LHCN-M2 (cell line): ENCODE data around the gene ASCC2. TPM values are rescaled to one million over a fixed set of nuclear protein-coding genes. Genes with fewer than 3 reads are reported as not detected.

Source experiments
- DNase-seq: peaks from one replicate; pipeline ENCODE4 v3.0.0-alpha.2; 2012; ENCODE audit warnings: low read depth
- total RNA-seq: library from RNA; depleted of rRNA; stranded (reverse); fragments of >200 nt; gene quantifications from 2 replicates; pipeline ENCODE4 v1.2.3, GENCODE V29; 2014

ASCC2 gene
- total RNA-seq, 1 experiment from 2014 or later = 36.9 TPM

DNA sequence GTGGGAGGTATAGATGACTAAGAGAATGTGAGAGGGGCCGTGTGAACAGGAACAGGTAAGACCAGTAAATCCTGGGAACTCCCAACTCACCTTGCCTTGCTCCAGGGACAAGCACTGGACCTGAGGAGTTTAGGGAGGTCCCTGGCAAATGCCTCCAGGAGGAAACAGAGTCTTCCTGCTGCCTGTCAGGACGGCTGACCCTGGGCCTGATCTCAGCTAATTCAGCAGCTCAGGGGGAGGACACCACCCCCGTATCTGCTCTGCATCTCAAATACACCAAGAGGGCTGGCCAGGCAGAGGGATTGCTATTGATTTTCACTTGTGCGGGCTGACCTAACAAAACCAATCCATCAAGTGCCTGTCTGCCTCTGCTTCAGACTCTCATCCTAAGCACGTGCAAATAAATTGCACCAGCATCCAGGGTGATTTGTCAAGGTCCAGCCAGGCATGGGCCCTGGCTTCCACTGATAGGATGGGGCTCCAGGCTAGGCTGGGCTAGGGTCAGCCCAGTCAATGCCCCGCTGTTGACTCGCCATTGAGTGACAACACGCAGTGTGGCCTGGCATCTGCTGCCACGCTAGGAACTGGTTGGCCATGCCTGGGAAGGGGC, 50.6 kb downstream of the ASCC2 start:
- DNase-seq = no peak

DNA sequence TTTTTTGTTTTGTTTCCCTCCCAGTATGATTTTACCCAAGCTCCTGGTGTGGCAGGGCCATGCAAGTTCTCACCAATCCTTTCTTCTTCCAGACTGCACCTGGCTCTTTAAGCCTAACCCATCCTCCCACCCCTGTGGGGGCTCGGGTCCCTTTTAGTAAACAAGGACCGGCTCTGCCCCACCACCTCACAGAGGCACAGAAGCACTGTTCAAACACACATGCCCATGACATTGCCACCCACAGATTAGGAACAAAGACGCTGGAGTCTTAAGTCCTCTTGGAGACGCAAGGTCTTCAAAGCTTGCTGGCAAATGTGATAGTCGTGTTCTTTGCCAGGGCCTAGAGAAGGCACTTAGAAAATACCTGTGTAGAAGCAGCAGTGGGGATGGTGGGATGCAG, 52.0 kb downstream of the ASCC2 start:
- DNase-seq = no peak

DNA sequence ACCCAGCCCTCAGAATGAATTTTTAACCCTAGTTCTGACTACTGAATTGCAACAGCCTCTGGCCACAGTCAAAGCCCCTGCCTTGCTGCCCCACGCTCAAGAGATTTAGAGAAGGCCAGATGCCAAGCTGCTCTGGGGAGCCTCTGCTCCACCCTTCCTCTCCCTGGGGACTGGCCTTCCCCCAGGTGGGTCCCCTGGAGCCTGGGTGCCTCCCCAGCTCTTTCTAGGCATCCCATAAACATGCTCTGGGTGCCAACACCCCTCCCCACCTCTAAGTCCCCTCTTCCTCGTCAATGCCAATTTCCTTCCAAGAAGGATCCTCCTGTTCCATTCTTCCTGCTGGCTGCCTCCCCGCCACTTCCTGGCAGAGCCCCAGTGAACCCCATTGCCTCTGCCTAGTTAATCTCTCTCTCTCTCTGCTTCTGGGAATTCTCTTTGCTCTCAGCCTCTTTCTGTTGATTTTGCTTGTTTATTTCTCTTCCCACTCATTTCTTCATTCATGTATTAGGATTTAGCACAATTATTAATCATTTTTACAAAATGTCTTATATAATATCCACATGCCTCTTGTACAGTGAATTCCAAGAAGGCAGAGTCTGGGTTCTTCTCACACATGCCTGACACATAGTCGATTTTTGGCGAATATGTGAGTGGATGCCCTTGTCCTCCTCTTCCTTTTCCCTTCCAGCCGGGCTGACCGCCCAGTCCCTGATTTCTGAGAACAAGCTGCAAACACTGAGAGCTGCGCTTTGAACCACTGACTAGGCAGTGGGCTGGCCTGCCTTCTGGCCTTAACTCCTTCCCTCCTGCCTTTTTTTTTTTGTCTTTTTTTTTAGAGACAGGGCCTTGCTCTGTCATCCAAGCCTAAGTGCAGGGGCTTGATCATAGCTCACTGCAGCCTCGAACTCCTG, 53.4 kb downstream of the ASCC2 start:
- DNase-seq = no peak

DNA sequence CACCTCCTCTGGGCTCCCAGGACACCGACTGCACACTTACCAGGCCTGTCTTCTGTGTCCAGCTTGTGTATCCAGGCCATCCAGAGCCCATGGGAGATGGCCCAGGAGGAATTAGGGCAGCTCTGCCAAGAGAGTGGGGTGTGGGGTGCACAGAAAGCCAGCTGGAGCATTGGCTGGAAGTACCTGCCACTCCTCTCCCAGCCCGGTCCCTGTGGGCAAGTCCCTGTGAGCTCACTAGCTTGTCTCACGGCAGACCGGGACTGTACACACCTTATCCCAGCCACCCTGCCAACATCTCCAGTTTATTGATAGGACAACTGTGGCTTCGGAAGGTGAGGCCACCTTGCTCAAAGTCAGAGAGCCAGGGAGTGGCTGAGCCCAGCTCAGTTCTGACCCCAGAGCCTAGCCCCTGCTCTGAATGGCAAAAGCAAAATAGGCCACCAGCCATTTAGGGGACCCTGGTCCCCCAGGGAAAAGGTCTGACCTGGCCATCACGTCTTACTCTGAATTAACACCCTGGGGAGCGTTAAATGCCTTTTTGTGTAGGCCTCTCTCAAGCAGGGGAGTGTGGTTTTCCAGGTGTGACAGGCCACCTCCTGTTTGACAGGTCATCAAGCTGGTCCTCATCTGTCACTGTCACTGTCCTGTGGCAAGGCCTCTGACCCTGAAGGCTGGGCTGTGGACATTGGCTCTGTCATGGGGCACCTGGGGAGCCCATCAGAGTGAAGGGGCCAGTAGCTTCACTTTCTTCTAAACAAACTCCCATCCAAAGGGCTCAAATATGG, 55.8 kb downstream of the ASCC2 start:
- DNase-seq = peak; percentile 54

DNA sequence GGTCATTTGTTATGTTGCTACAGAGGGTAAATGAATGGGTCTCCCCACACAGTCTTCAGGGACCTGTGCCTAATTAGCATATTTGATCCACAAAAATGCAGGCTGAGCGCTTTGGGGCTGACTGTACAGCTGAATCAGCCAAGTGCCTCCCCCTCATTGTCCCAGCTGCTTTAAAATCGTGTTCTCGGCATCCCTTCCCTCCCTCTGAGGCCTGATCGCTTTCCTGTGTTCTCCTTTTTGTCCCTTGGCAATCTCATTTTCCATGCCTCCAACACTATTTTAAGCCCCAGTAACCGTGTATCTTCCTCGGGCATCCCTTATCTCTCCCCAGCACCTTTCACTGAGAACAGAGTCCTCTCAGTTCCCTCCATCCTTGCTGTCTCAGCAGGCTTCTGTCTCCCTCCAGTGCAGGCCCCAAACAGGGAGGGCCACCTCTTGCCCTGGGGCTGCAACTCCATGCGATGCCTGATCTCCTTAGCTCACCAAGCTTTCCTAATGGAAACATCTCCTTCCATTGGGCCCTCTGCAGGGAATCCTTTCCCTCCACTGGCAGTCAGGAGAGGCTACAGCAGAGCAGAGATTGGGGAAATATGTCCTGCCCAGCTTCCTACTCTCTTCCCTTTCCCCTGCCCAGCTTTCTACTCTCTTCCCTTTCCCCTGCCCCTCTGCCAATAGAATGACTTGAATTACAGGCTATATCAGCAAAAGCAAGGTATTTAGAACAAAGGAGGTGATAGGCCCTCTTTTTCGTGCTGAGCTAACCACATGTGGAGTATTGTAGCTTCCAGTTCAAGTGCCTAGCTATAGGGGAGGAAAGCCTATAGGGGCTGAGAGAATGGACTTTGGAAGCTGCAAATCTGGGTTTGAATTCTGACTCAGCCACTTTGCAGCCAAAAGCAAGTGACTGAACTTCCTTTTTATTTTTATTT, 57.1 kb downstream of the ASCC2 start:
- peak; percentile 97 for DNase-seq

DNA sequence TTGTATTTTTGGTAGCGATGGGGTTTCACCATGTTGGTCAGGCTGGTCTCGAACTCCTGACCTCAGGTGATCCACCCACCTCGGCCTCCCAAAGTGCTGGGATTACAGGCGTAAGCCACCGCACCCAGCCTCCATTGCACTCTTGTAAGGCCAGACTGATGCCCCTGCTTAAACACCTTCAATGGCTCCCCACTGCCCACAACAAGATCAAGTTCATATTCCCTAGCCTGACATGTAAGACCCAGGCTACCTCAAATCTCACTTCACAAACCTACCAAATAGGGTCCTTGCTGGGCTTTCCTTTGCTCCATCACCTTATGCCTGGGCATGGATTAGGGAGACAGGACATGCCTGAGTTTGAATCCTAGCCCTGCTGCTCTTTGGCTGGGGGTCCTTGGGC, 57.9 kb downstream of the ASCC2 start:
- no peak for DNase-seq

DNA sequence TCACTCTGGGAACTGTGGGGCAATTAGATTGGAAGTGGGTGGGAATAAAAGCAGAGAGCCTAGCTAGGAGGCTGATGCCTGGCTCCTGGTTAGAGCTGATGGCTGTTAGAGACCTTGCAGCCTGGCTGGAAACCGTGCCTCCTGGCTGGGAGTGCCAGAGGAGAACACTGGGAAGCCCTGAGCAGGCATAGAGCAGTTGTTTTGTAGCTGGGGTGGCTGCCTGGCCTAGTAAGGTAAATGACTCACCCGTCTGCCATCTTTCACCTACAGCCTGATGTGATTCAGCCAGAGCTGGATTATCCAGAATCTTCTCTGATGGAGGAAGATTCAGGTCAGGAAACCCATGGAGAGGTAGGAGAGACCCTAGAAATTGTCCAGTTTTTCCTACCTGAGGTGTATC, 64.8 kb downstream of the ASCC2 start:
- peak; percentile 56 for DNase-seq

DNA sequence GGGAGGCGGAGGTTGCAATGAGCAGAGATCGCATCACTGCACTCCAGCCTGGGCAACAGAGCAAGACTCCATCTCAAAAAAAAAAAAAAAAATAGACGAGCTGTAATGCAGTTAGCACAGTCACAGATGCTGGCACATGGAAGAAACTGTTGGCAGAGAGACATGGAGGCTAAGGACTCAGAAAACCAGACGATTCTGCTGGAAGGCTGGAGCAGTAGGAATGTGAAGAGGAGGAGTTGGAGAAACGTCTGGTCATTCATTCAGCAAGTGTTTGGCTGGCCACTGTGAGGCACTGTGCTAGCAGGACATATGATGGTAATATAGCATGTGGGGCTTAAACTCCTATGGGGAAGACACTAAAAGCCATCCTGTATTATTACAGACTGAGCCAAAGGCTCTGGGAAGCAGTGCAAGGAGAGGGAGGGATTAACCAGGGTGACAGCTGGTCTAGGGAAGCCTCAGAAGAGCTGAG, 65.9 kb downstream of the ASCC2 start:
- DNase-seq = peak; percentile 70

DNA sequence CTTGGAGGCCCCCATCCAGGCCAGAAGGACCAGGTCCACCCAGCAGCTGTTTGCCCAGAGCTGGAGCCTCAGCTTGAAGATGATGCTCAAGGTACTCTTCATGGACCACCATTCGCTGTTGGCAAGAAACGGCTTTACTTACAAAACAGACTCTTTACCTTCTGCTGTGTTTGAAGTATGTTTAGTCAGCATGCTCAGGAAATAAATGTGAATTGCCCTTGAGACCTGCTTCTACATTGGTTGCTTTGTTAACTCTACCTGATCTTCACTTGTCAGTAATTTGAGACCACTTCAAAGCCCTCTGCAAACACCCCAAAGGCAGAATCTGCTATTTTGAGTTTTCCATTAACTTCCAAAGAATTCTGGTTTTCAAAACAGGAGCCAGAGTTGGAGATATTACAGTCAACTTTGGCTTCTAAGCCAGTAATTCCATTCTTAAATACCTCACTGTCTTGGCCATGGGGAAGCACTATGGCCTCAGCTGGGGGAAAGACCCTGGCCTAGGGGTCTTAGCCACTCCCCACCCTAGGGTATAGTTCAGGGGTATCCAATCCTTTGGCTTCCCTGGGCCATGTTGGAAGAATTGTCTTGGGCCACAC, 68.3 kb downstream of the ASCC2 start:
- no peak for DNase-seq

DNA sequence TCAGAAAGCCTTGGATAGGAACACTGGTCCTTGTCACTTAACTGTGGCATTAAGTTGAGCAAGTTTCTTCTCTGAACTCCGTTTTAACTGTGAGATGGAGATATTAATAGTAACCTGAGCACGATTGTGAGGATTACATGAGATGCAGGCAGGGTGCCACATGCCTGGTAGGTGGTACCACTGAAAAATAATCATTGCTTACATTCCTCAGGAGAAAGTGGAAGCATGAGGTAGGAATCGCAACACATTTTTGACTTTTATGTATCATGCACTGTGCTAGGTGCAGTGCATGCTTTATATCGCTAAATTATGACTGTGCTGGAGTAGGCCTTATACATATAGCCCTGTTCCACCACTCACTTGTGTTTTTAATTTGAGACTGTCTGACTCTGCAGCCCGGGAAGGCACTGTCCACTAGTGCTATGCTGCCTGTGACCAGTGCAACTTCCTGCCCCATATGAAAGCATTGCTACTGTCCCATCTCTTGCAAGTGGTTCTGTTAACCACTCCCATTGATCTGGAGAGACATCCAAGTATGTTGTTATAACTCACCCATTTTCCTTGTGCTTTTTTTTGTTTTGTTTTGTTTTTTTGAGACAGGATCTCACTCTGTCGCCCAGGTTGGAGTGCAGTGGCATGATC, 69.9 kb downstream of the ASCC2 start:
- peak; percentile 13 for DNase-seq

DNA sequence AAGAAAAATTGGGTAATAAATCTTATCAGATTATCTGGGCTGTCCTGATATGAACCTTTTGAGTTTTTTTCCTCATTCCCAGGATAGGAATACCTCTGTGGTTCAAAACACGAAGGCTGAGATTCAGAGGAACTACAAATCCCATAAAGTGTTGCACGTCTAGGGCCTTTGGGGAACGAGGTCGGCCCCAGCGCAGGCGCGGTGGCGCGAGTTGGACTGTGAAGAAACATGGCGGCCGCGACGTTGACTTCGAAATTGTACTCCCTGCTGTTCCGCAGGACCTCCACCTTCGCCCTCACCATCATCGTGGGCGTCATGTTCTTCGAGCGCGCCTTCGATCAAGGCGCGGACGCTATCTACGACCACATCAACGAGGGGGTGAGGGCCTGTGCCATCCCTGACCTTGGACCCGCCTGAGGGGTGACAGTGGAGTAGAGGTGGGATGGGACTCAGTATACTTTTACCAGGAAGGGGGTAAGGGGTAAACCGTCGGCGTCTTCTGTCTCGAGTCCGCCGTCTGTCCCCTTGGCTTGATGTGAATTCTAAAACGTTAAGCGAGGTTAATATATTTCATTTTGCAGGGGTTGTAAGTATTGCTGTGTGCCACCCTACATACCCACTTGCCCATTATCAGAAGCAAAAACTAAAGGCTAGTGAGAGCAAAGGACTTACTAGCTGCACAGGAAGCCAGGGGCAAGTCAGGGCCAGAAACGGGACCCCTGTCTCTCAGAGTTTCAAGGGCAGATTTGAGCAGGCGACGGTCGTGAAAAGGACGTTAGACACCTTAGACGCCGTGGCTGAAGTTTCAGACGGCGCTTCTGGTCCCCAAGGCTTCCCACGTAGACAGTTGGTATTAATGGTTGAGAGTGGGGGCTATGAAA, 70.7 kb downstream of the ASCC2 start, which contains the start of gene UQCR10:
Gene UQCR10 (plus strand): TSS at position 199 of the 881 bp plus-strand sequence. CDS start 30 bp downstream, at position 229.
- peak; percentile 85 for DNase-seq

DNA sequence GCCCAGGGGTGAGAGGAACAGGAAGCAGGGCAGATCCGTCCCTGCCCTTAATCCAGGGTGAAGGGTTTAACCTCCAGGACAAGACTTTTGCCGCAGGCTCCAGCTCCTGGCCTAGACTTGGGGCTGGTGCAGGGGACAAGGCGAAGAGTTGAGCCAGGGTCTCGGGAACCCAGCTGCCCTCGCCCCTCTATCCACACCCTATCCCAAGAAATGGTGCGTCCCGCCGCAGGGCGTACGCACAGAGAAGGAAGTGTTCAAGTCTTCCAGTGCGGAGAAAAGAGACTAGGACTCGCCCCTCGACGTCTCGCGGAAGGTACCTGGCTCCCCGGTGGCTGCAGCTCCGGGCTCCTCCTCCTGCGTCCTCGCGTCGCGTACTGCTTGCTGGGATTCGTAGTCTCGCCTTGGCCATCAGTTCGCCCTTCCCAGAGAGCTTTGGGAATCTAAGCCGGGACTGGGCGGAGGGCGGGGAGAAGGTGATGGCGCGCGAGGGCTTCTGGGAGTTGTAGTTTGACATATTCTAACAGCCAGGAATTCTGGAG, 71.4 kb downstream of the ASCC2 start, which contains the start of gene ZMAT5:
Gene ZMAT5 (minus strand): TSS at position 376 of the 539 bp plus-strand sequence. CDS start 18,463 bp downstream, outside the sequence.
- DNase-seq = peak; percentile 96

DNA sequence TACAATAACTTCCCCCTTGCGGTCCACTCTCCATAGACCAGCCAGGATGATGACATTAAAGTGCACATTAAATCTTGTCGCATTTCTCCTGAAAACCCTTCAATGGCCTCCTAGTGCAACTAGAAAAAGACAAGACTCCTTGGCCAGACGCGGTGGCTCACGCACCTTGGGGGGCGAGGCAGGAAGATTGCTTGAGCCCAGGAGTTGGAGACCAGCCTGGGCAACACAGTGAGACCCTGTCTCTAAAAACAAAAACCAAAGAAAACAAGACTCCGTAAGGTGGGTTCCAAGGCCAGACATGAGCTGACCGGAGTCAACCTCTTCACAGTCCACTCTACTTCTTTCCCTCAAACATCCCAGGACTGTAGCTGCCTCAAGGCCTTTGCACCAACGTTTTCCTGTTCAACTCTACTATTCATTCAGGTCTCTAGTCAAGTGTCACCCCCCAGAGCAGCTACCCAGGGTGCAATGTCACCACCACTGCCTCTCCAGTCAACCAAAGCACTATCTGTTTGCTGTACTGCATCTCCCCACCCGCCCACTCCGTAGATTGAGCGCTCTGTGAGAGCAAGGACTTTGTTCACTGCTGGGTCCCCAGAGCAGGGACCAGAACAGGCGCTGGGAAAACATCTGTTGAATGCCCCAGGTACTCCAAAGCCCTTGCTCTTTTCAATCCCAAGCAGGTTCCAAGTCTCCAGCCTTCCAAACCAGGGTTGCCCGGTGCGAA, 72.0 kb downstream of the ASCC2 start:
- no peak for DNase-seq

DNA sequence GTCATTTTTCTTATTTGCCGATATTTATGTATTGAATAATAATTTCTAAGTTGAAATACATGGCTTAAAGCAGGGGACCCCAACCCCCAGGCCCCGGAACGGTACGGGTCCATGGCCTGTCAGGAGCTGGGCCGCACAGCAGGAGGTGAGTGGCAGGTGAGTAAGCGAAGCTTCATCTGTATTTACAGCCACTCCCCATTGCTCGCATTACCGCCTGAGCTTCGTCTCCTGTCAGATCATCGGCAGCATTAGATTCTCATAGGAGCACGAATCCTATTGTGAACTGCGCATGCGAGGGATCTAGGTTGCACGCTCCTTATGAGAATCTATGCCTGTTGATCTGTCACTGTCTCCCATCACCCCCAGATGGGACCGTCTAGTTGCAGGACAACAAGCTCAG, 75.8 kb downstream of the ASCC2 start:
- DNase-seq = no peak

DNA sequence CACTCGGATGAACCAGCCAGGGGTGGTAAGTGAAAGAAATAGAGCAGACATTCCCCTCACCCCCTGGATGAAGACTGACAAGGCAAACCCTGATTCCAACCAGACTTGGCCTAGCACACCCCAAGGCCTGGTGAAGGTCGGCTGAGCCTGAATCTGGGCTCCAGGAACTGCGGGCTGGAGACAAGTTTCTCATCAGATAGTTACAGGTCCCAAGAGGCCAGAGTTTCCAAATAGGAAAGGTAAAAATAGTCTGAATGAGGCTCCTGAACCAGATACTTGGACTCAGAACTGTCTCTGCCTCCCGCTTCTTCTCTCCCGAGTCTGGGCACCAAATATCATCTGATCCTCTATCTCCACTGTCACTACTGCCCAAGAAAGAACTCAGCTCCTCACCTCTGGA, 79.1 kb downstream of the ASCC2 start:
- DNase-seq = no peak

DNA sequence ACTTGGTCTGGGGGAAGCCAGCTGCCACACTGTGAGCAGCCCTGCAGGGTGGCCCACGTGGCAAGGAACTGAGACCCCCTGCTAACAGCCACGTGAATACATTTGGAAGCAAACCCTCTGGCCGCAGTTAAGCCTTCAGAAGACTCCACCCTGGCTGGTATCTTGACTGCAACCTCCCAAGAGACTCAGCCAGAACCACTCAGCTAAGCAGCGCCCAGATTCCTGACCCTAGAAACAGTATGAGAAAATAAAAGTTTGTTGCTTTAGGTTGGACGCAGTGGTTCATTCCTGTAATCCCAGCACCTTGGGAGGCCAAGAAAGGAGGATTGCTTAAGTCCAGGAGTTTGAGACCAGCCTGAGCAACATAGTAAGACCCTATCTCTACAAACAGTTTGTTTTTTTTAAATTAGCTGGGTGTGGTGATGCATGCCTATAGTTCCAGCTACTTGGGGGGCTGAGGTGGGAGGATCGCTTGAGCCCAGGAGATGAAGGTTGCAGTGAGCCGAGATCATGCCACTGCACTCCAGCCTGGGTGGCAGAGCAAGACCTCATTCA, 79.9 kb downstream of the ASCC2 start:
- DNase-seq = no peak

DNA sequence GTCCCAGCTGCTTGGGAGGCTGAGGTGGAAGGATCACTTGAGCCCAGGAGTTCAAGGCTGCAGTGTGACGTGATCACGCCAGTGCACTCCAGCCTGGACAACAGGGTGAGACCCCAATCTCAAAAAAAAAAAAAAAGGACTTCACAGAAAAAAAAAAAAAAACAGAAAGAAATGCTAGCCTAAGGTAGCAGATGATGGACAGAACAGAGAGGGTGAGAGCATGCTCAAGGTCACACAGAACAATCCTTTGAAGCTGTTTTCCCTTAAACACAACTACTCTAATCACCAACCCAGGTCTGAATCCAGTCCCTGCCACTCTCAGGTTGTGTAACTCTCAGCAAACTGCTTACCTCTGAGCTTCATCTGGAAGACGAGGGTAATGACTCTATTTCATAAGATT, 81.0 kb downstream of the ASCC2 start:
- no peak for DNase-seq
